NCI-H82 (cell line): ENCODE data around the gene MPL.

Experiments
- DNase-seq: peaks from one replicate; lab custom pipeline; 2025; lab: John Stamatoyannopoulos, UW

The MPL gene

GRCh38 chr1:43325381-43325780, 12.2 kb upstream of the MPL start:
- DNase-seq: no peak

GRCh38 chr1:43327549-43328292, 9.9 kb upstream of the MPL start:
- no peak for DNase-seq

DNA sequence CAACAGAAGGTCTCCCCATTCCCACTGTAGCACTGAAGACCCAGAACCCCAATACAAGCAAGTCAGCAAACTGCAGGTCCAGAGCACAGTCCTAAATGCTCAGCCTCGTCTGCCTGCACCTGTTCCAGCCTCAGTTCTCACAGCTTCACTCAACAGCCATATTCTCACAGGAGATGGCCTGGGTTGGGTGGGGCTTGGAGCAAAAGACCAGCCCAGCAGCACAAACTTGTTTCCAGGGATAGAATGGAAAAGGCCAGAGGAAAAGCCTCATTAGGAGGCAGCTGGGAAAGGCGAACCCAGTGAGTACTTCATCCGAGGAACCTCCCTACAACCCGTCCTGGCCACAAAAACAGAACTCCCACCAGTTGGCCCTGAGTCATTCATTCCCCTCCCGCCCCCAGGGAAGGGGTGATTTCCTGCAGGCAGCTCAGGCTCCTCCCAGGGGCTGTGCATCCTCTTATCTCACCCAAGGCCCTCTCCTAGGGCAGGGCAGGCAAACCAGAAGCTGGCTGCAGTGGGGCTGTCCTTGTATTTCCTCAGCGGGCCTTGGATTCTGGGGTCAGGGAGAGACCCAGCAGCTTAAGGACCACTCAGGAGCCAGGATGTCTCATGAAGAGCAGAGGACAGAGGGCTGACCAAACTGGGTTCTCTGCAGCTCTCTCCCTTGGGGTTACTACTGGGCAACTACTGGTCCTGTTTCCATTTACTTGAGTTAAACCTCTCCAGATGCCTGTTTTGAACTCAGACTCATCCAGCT, 7.4 kb upstream of the MPL start:
- no peak for DNase-seq

- no peak for DNase-seq
Measured at GRCh38 chr1:43331688-43332087, 5.9 kb upstream of the MPL start.

DNA sequence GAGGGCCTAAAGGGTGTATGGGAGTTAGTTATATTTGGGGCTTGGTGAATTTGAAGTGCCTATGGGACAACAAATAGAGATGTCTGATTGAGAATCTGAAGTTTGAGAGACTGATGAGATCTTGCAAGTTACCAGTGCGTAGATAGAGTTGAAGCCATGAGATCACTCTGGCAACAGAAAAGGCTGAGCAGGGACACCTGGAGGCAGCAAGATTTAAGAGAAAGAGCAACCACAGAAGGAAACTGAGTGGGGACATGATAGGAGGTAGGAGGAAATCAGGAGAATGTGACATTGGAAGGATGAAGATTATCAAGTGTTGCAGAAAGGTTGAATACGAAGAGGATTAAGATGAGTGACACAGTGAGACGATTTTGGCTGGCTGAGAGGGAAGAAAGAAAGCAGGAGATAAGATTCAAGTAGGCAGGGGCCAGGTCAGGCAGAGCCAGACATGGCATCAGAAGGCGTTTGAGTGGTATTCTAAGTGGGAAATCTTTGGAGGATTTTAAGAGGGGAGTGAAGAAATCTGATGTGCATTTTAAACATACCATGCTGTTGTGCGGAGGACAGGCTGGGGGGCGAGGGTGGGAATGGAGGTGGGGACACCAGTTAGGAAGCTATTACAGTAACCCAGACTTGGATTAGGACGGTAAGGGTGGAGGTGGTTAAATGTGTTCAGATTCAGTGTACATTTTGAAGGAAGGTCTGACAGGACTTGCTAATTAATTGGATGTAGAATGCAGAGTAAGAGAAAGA, 3.0 kb upstream of the MPL start:
- no peak for DNase-seq

- DNase-seq: no peak
Measured at GRCh38 chr1:43338001-43338400, 383 bp downstream of the MPL start.

DNA sequence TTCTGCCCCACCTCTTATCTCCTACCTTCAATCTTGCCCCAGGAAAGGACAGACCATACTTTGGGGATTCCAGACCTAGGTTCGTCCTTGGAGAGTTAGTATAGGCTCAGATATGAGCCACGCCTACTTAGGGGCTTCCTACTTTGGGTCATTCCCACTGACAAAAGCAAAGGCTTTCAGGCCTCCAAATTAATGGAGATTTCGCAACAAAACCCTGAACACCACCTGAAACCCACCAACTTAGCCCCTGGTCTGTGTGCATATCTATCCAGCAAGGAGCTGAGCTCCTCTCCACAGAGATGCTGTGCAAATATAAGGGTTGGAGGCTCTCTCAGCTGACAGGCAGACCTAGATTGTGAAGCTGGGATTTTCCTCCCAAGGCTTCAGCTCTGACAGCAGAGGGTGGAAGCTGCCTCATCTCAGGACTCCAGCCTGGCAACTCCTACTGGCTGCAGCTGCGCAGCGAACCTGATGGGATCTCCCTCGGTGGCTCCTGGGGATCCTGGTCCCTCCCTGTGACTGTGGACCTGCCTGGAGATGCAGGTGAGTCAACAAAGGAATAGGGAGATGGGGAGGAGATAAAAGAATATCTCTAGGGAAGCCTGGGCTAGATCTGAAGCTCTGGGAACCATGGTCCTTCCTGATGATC, 2.1 kb downstream of the MPL start:
- no peak for DNase-seq

DNA sequence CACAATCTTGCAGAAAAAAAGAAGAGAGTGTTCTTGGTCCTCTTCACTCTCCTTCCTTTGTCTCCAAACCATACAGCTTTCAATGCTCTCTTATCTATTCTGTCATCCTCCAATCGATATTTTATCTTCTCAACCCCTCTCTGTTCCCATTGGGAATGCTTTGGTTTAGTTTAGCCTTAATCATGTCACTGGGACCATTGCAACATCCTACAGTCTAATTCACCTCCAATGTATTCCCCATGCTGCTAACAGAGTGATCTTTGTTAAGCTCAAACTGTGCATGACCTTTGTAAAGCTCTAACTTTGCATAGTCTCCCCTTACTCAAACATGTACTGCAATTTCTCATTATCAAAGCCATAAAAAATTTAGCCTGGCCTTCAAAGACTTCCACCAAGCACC, 2.9 kb downstream of the MPL start:
- DNase-seq: no peak

- no peak for DNase-seq
Measured at GRCh38 chr1:43344267-43344850, 6.7 kb downstream of the MPL start.

GRCh38 chr1:43345120-43345519, 7.5 kb downstream of the MPL start:
- DNase-seq: no peak

DNA sequence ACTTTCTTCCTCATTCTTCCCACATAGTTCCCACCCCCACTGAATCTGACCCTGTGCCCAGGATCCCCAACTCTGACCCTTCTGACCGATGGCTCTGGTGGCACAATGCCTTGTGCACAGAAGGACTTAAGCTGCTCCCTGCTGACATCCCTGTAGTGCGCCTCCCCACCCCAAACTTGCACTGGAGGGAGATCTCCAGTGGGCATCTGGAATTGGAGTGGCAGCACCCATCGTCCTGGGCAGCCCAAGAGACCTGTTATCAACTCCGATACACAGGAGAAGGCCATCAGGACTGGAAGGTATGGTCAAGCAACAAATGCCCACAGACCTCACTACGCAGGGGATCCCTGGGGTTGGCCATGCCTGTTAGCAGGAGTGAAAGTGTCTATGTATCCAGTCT, 9.0 kb downstream of the MPL start:
- no peak for DNase-seq

DNA sequence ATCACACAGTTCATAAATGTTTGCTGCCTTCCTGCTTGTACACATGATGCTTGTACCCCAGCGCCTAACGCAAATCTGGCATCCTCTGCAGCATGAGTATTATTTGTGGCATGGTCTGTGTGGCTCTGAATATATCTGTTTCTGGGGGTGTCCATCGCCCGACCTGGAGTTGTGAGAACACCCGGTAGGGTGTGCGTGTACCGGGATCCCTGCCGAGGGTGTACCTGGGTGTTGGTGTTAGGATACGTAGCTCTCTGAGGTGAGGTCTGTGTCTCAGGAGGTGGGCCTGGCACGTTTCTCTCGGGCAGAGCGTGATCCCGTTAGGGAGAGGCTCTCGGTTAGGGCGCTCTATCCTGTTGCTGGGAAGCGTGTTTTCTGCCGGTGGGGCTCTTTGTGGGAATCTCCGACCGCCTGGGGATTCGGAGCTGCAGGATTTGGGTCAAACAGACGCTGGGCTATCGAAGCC, 10.8 kb downstream of the MPL start:
- DNase-seq: peak; percentile 77

GRCh38 chr1:43348809-43349593, 11.4 kb downstream of the MPL start:
- DNase-seq: peak; percentile 94

DNA sequence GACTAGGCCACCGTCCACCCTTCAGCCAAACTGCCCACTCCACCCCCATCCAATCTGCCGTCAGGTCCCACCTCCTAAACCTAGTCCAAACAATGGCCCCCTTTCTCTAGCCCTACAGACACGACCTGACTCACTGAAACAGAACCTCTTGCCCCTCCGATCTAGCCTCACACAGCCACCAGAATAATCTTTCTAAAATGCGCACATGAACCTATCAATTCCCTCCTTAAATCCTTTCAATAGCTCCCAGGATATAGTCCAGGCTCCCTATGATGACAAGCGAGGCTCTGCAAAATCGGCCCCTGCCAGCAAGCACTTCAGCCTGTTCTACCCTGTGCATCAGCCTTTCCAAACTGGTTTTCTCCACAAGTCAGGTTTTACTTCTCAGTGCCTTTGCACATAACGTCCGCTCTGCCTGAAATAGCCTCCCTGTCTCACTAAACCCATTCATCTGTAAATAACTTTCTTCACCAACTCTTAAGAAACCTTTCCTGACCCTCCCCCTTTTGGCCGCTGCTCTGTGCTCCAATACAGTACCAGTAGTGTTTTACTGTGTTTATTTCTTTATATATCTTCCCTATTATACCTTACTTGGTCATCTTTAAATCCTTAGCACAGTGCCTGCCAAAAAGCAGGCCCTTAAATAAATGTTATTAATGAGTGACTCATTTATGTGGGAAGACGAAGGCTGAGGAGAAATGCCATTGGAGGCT, 12.1 kb downstream of the MPL start:
- DNase-seq: no peak

DNA sequence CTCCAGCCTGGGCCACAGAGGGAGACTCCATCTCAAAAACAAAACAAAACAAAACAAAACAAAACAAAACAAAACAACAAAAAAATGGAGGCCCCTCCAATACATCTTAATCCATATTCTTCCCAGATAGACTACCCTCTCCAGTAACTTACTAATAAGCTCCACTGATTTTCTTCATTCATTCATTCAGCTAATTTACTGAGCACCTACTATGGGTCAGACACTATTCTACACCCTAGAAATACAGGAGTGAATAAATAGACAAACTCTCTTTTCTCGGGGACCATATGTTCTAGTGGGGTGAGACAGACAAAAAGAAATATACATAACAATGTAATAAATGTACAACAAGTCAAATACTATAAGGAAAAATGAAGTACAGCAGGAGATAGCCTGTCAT, 13.4 kb downstream of the MPL start:
- no peak for DNase-seq

DNA sequence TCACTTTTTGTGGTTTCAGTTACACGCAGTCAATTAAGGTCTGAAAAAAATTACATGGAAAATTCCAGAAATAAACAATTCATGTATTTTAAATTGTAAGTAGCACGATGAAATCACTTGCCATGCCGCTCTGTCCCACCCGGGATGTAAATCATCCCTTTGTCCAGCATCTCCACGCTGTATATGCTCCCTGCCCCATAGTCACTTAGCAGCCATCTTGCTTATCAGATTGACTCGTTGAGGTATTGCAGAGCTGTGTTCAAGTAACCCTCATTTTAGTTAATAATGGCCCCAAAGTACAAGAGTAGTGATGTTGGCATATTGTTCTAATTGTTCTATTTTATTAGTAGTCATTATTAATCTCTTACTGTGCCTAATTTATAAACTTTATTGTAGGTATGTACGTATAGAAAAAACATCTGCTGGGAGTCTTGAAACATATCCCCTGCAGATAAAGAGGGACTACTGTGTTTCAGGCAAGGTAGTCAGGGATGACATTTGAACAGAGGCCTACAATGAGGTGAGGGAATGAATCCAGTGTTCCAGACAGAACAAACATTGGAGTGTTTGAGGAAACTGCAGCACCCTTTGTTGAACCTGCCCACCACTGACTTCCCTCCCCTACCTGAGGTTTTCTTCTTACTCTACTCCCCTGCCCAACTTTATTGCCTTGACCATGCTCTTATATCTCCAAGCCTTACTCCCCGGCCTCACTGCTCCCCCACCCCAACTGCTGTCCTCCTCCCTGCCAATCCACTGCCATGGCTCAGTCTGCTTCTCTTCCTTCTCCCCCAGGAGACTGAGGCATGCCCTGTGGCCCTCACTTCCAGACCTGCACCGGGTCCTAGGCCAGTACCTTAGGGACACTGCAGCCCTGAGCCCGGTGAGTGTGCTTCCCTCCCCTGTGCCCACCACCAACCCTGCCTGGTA, 14.1 kb downstream of the MPL start:
- no peak for DNase-seq

- no peak for DNase-seq
Measured at GRCh38 chr1:43352351-43352705, 14.7 kb downstream of the MPL start.

- no peak for DNase-seq
Measured at GRCh38 chr1:43352881-43353280, 15.3 kb downstream of the MPL start.

- peak; percentile 39 for DNase-seq
Measured at GRCh38 chr1:43354471-43354870, 16.9 kb downstream of the MPL start.
